GM18873 (cell line): ENCODE data around the gene PLXDC1.
"Not testable (repeated sequence)": the region's sequence is repeated elsewhere in the genome, so short reads cannot be mapped to it uniquely, and the experiment has no call there.

ENCODE experiments used
- ATAC-seq: cut with Tn5 transposase; IDR thresholded peaks from one replicate; pipeline ENCODE4 v1.9.1; 2021; ENCODE audit warnings: mild to moderate bottlenecking, moderate library complexity, moderate number of reproducible peaks; ENCODE audit not compliant: unreplicated experiment, low FRiP score

The PLXDC1 gene

DNA sequence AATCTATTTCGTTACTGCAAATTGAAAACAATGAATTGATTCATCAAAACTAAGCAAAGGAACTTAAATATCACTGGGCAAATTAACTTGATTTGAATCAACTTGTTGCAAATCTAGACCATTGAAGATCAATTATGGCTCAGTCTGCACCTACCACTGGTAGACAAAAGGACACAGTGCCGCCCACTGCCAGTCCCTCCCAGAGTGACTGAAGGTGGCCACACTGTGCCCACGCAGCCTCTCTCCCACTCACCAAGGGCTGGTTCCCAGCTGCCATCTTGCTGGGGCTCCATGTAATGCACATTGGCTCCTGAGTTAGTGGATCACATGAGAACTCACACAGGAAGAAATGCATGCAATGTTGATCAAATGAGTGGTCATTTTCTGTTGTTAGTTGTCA, 78.1 kb downstream of the PLXDC1 start:
- ATAC-seq = no peak

DNA sequence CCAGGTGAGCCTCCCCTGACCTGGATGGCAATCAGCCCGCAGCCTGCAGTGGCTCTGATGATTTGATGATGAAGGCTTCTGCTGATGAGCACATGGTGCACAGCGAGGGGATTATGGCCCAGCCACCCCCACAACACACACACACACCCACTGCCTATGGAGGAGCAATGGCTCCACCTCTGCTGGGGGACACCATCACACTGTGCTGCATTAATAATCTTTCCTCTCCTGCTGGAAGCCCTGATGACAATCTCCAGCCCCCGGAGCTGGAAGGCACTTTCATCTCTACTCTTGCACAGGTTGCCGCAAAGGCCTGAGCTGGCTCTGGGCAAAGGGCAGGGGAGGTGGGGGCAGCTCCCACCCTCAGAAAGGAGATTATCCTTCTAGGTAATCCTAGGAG, 79.9 kb downstream of the PLXDC1 start:
- ATAC-seq = no peak

DNA sequence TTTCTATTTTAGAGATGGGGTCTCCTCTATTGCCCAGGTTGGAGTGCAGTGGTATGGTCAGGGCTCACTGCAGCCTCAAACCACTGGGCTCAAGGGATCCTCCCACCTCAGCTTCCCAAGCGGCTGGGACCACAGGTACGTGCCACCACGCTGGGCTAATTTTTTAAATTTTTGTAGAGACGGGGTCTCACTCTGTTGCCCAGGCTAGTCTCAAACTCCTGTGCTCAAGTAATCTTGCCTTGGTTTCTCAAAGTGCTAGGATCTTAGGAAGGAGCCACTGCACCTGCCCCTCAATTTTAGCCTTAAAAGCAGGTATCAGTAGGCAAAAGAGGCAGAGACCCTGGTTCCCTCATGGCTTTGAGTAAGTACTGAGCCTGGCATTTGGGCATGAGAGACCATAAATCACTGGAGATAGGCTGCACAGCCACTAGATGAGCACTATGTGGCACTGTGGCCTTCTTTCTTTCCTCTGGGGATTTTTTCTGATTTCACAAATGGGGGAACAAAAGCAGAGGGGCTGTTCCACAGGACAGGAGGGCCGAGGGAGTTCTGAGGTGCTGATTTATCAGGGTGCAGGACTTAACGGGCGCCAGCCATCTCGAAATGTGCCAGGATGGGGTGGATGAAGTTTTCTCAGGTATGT, 82.2 kb downstream of the PLXDC1 start:
- no peak for ATAC-seq

DNA sequence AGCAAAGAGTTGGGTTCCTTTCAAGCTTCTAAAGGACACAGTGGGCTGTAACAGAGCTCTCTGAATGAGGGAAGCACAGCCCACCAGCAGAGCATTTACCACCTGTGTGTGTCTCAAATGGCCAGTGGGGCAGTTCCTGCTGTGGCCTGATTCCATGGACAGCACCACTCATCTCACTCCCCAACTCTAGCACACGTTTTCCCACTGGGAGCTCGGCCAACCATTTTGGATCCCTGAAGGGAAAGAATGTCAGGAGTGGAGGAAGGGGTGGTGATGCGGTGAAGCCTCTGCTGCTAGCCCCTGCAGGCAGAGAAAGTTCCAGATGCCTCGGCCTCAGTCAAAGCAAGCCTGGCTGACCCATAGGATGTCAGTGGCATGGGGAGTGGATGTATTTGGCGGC, 86.6 kb downstream of the PLXDC1 start:
- no peak for ATAC-seq

- no peak for ATAC-seq
Observed at GRCh38 chr17:39064374-39064773, 87.1 kb downstream of the PLXDC1 start.

GRCh38 chr17:39063681-39064069, 87.8 kb downstream of the PLXDC1 start:
- no peak for ATAC-seq

GRCh38 chr17:39062846-39063680, 88.4 kb downstream of the PLXDC1 start:
- ATAC-seq = no peak

- no peak for ATAC-seq
Observed at GRCh38 chr17:39058524-39058923, 92.9 kb downstream of the PLXDC1 start.

DNA sequence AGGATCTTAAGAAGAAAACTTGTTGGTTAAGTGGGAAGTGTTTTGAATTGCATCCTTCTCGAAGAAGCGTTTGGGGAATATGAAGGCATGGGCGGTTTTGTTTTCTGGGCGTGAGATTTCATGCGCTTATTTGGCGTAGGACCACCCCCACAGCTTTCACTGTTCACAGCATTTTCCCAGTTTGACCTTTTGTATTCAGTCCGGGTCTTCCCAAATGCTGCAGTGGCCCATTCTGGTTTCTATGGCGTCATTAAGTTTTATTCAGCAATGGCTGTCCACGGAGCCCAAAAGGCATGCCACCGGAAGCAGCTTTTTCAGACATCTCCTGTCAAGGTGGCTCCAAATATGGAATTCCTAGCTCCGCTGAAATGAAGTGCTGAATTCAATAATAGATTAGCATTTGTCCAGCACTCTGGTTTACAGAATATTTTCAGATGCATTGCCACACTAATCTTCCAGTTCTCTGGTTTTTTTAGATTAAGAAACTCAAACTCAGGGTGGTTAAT, 93.7 kb downstream of the PLXDC1 start:
- no peak for ATAC-seq

DNA sequence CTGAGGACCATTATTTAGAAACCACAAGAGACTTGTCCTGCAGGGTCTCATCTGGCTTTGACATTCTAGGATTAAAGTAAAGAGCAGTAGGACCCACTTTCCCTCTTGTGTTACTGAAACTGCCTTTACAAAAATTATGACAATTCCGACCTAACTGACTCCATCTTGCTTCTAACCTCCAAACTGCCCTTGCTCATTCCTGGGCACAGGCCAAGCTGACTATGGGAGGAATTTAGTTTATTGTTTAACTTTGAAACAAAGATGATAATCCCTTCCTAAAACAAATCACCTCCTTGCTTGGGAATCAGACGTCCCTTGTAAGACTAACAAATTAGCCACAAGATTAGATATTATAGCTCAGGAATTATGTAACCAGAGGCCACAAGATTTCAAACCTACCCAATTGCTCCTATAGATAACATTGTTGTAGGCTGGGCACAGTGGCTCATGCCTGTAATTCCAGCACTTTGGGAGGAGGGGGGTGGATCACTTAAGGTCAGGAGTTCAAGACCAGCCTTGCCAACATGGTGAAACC, 97.3 kb downstream of the PLXDC1 start:
- no peak for ATAC-seq

DNA sequence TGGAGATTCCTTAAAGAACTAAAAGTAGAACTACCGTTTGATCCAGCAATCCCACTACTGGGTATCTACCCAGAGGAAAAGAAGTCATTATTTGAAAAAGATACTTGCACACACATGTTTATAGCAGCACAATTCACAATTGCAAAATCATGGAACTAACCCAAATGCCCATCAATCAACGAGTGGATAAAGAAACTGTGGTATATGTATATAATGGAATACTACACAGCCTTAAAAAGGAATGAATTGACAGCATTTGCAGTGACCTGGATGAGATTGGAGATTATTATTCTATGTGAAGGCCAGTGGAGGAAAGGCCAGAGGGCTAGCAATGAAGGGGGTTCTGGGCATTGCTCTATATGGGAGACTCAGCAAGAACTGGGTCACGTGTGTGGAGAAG, 99.0 kb downstream of the PLXDC1 start:
- ATAC-seq = not testable (repeated sequence)

DNA sequence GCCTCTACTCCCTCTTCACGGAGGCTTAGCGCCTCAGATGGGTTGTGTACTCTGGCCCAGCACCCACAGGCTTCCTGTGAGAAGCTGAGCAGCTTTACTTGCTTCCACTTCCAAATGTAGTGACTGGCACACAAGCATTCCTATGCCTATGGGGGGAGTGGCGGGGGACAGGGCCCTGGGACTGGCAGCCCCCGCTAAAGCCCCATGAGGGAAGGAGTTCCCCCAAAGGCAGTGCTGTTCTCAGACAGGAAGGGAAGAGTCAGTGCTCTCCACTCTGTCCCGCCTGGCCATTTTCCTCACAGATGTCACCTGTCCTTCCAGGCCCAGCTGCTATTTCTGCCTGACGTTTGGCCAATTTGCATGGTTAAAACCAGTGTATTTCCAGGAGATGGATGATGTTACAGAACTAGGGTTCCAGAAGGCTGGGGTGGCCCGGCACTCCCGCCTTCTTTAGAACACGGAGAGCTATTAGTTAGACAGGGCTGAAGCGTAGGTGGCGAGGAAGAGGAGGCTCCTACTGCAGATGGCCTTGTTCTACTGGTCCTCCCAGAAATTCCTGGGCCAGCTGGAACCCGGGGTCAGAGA, 100.3 kb downstream of the PLXDC1 start:
- no peak for ATAC-seq

DNA sequence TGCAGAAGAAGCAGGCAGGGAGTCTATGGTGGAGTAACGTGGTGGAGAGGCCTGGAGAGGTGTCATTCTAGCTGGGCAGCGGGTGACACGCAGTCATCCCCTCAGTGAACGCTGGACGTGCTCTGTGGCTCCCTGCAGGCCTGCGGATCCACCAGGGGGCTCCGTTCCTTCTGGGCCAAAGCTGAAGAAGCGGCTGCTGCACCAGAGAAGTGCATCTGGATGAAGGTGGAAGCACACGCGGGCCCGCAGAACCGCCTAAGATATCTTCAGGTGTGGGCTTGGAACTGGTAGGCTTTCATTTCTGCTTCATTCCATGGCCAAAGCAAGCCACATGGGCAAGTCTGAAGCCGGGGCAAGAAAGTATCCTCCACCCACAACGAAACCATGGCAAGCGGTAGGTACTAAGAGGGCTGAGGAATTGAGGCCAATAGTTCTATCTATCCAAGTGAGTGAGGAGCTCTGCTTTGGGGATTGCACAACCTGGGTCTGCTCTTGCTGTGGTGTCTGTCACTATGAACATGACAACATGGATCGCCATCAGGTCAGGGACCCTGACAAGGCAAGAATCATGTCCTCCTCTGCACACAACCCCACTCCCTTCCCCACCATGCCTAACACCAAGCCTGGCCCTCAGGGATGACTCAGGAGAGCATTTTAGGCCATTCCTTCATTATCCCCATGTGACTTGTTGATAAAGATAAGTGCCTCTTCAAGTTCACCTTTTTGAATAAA, 105.3 kb downstream of the PLXDC1 start:
- ATAC-seq = no peak

- ATAC-seq = no peak
Observed at GRCh38 chr17:39036009-39036408, 115.4 kb downstream of the PLXDC1 start.

- not testable (repeated sequence) for ATAC-seq
Observed at GRCh38 chr17:39035578-39035977, 115.9 kb downstream of the PLXDC1 start.

DNA sequence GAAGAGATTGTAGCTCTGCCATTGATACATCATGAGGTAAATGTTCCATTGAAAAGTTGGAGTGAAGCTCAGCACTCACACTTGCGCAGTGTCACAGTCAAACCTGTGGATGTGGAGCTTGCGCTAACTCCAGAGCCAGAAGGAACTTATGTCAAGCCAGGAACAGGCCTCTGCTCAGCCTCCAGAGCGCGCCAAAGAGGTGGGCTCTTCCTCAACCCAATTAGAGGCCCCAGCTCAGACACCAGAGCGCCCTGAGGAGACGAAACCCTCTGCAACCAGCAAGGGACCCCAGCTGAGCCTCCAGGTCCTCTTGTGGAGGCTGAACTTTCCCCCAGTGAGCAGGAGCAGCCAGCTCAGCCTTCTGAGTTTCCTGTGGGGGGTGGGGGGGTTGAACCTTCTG, 122.7 kb downstream of the PLXDC1 start:
- no peak for ATAC-seq

GRCh38 chr17:39027455-39028035, 123.9 kb downstream of the PLXDC1 start:
- ATAC-seq = no peak

GRCh38 chr17:39026980-39027451, 124.4 kb downstream of the PLXDC1 start:
- no peak for ATAC-seq

DNA sequence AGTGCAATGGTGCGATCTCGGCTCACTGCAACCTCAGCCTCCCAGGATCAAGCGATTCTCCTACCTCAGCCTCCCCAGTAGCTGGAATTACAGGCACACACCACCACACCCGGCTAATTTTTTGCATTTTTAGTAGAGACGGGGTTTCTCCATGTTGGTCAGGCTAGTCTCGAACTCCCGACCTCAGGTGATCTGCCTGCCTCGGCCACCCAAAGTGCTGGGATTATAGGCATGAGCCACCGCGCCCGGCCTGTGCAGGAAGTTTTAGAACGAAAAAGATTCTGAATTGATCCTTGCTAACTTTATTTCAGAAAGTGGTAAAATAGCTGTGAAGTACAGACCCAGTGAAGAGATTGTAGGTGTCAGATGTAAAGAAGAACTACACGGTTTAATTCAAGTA, 125.1 kb downstream of the PLXDC1 start:
- not testable (repeated sequence) for ATAC-seq

DNA sequence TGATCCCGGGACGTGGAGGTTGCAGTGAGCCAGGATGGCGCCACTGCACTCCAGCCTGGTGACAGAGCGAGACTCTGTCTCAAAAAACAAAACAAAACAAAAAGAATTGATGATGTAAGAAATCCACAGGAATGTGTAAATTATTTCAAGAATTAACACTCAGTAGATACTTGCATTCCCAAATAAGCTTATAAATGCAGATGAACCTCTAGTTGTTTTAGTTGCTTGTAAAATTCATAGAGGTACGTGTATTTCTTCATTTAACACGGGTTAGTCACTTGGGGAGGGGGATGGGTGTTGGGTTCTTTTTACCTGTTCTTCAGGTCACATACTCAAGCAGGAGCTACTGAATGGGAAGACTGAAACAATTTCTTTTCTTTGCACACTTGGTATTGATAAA, 128.5 kb downstream of the PLXDC1 start:
- ATAC-seq = no peak
